Muscle of arm (tissue), 12 donors: ENCODE measurements around the gene EVA1C. TPM values are rescaled to one million over a fixed set of nuclear protein-coding genes. Genes with fewer than 3 reads are reported as not detected.
"Not testable (repeated sequence)": the region's sequence is repeated elsewhere in the genome, so short reads cannot be mapped to it uniquely, and the experiment has no call there.

Source experiments
- DNase-seq: peaks from one replicate; pipeline ENCODE4 v3.0.0-alpha.2; 2013
- polyA plus RNA-seq, 12 donors: library from polyadenylated mRNA; unstranded; fragments of 120-200 nt; gene quantifications; one replicate each; pipeline ENCODE4 v1.2.1, GENCODE V29; 2013; ENCODE audit not compliant: insufficient read length in 12 of 12

Gene EVA1C
- polyA plus RNA-seq, 12 donors: 1.8 to 4.8 (median 2.7) TPM; not detected in 2

DNA sequence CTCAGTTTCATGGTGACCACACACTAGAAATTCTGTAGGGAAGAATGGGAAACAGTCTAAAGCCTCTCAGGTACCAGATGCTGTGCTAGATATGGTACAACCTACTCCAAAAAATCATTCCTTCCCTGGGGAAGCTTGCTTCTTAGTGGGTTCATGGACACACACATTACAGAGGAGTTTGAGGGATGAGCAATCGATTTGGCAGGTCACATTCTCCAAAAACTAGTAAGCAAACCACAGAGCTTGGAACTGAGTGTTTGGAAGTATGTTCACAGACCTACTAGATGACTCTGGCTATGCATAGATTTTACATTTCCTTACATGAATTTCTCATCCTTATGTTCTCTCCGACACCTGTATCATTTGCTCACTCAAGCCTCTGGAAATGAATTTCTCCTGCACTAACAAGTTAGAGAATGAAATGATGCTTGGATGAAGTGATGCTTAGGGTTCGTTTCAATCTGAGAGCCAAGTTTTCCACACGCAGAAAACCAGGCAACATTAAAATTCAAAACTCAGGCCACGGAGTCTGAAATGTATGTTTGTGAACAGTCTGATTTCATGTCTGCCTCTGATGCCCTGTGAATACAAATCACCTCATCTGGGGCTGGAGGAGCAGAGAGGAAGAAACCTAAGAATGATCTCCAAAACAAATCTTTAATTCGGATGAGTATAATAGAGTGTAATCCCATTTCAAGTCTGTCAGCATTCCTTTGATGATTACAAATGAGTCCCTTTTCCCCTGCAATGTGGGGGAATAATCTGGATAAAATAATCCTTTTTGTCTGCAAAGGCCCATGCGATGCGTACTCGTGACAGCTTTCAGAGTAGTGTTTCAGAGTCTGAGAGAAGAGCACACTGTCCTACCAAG, 11.0 kb downstream of the EVA1C start:
- DNase-seq: no peak

DNA sequence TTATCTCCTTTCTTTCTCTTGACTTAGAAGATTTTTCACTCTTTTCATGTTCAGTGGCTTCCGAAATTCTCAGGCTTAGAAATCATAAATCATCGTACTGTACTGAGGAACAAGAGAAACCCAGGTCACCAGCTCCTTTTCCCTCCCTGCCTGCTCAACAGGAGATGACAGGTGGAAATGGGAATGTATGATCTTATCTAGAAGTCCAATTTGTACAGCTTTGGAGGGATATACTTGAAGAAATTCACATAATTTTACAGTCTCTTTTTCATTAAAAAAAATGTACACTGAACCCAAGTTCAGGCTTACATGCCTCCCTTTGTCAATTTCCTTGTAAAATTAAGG, 11.7 kb downstream of the EVA1C start:
- DNase-seq: no peak

GRCh38 chr21:32424674-32425073, 12.2 kb downstream of the EVA1C start:
- no peak for DNase-seq

- no peak for DNase-seq
Observed at GRCh38 chr21:32425628-32426027, 13.1 kb downstream of the EVA1C start.

DNA sequence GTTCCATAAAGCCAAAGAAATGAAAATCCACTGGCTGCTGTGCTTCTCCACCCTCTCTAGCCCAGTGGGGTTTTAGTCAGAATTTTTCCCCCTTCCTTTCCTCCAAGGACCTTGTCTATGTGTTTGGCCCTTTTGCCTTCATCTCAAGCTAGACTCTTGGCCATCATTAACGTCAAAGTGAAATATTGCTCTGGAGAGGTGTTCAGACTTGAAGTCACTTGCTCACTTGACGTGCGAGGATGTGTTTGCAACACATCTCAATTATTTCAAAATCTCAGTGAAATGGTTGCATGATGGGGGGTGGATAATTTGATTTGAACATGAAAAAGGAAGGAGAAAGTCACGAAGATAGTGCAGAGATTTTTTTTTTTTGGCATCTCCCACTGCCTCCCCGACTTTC, 13.6 kb downstream of the EVA1C start:
- DNase-seq: no peak

DNA sequence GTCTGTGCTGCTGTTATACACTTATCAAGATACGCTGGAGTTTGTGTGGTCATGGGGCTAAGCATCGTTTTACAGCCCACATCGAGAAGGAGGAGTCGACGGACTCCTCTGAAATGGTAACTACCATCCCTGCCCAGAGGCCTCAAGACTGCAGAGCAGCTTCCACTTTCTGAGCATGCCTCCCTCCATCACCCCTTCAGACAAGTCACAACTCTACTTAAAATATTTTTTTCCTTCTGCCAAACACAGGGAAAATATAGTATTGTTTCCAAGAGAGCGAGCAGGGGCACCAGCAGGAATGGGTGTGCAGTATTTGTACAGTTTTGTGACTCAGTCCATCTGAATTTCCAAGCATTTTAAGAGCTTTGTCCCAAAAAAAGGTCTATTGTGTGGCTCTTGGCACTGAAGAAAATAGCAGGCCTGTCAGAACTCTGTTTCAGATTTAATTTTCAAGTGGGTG, 14.1 kb downstream of the EVA1C start:
- DNase-seq: no peak

DNA sequence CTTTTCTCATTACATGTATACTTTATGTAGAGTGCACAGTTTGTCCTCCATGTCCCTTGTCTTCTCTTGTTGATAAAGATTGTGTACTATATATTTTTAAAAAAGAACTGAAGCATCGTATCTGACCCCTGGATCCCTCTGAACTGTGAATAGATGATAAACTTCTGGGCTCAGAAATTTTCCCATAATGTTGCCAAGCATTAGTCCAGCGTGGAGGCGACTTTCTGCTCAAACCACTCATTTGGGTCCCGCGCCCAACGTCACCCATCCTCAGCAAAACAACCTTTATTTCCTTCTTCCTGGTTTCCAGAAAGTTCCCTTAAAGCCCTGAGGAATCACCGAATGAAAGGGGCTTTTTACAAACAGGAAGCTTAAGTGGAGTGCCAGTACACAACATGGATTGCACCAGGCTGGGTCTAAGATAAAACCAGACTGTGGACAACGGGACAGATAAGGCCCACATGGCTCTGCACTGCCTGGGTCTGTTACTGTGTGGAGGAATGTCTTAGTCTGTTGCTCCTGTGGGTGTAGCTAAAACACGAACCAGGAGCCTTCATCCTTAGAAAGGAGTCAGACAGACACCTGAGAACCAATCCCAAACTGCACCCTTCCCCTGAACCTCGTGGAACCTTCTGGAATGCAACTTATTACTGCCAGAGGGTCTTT, 15.6 kb downstream of the EVA1C start:
- no peak for DNase-seq

GRCh38 chr21:32432982-32433660, 20.6 kb downstream of the EVA1C start:
- not testable (repeated sequence) for DNase-seq

GRCh38 chr21:32437729-32438128, 25.2 kb downstream of the EVA1C start:
- no peak for DNase-seq

- DNase-seq: no peak
Observed at GRCh38 chr21:32442566-32443318, 30.2 kb downstream of the EVA1C start.

GRCh38 chr21:32445101-32445500, 32.6 kb downstream of the EVA1C start:
- no peak for DNase-seq

DNA sequence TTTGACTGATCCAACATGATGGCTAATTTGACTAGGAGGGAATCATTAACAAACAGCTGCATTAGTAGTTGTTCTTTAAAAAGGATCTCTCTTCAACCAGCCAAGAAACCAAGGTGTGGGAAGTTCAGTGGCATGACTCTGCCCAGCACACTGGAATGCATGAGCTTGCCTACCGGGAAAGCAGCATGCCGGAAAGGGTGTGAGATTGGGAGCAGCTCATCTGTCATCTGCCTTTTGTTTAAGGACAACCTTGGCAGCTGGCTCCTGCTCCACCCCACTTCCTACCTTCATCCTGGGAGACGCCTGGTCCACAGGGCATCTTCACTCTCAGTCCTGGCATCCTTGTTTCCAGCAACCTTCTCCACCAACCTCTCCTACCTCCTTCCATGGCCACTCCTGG, 33.9 kb downstream of the EVA1C start:
- DNase-seq: not testable (repeated sequence)

DNA sequence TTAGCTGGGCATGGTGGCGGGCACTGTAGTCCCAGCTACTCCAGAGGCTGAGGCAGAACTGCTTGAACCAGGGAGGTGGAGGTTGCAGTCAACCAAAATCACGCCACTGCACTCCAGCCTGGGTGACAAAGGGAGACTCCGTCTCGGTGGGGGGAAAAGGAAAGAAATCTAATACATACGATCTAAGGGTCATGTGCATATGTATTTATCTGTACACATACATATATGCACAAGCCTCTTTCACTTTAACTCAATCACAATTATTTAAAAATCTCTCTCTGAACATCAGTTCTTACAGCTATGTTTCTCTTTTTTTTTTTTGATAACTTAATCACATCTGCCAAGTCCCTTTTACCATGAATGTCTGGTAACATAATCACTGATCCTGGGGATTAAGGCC, 34.7 kb downstream of the EVA1C start:
- no peak for DNase-seq

GRCh38 chr21:32448803-32449594, 36.5 kb downstream of the EVA1C start:
- DNase-seq: no peak

DNA sequence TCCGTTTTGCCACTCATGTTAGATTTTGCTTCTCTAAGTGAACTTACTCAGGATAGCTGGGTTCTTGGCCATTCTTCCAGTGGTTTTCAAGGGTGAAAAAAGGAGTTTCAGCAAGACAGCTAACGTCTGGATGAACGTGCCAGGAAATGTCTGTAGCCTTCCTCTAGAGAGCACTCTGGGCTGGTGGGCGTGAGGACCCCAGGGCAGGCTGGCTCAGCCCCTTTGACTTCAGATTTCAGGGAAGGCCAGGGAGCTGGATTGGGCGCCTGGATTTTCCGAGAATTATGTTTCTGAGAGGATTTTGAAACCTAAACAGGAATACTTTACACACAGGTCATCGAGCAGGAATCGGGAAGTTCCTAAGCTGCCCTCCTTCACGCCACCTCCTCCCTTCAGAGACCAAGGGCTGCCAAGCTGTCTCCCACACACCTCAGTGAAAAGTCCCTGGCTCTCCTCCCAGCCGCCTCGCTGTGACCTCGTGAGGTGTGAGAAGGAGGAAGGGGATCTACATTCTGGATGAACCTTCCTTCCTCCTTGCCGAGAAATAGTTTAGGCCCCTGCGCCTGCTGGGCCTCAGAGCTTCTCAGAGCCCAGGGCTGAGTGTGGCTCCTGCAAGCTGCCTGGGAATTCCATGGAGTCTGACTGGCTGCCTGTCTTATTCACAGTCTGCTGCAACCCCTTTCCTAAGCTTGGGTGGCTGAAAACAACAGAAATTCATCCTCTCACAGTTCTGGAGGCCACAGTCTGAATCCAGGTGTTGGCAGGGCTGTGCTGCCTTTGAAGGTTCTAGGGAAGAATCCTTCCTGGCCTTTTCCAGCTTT, 38.6 kb downstream of the EVA1C start:
- peak; percentile 10 for DNase-seq

DNA sequence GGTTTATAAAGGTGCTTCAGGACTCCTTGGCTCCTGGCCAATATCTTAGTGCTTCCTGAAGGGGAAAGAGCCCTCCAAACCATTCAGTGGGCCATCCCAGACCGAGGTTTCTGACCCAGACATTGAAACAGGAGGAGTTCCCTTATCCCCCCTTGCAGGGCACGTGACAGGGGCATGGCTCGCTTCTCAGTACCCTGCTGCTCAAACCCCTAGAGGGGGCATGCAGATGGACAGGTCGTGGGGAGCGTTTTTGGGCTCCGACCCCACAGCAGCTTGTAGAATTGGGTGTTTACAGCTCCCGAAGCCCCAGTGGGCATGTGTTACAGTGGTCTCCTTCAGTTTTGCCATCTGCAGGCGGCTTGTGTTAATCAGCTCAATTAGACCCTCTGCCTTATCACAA, 39.7 kb downstream of the EVA1C start:
- not testable (repeated sequence) for DNase-seq

DNA sequence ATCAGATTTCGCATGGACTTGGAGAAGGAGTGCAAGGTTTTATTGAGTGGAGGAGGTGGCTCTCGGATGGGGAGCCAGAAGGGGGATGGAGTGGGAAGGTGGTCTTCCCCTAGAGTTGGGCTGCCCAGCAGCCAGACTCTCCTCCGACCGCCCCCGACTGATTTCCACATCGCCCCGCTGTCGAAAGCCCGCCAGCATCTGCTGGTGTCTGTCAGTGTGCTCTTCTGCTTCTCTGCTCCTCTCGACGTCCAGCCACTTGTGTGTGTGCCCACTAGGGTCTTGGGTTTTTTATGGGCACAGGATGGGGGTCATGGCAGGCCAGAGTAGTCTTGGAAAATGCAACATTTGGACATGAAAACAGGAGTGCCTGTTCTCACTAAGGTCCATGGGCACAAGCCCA, 40.1 kb downstream of the EVA1C start:
- no peak for DNase-seq

DNA sequence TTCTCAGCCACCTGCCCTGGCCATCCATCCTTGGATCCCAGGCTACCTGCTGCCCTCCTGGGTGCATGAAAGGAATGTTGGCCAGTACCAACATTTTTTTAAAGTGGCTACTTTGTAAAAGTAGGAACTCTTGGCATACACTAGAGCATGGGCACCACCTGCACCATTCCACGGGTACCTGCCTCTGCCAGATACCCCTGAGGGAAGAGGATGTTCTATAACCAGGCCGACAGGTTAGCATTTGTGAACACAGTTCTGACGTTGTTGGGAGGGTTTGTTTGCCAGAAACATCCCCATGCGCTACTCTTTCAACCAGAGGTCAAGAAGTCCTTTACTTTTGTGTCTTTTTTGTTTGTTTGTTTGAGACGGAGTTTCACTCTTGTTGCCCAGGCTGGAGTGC, 43.0 kb downstream of the EVA1C start:
- DNase-seq: no peak

DNA sequence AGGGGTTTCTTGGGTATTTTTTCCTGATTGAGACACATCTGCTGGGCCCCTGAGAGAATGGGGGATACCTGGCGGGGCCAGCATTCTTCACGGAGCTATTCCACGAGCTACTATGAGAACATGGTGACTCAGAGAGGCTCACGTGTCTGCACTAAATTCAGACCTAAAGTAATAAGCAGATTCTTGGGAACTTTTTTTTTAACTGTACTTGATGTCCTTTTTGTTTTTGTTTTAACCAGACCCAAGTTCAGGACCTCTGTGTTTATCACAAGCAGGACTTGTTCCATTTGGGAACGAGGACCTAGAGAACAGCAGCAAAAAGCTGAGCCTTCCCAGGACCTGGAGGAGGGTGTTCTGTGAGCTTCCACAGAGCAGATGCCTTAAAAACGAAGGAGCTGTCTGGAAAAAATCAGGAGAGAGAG, 44.0 kb downstream of the EVA1C start:
- no peak for DNase-seq

DNA sequence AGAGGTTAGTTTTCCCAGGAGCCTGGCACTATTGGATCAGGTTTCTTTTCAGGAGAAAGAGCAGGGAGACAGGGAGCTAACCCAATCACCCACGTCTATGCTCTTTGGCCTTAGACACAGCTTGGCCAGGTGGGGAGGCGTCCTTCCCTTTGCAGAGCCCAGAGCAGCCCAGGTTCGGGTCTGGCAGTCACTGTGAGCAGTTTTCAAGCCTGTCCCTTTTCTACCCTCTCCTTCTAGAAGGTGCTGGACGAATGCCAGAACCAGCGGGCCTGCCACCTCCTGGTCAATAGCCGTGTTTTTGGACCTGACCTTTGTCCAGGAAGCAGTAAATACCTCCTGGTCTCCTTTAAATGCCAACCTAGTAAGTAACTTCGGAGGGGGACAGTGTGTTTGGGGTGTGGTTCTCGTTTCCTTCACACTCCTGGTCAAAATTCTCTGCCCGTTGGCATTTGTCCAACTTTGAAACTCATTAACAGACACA, 44.9 kb downstream of the EVA1C start:
- DNase-seq: no peak
